Stimulated activated CD8-positive, alpha-beta memory T cell treated with anti-CD3 and anti-CD28 coated beads, Interleukin-4, amount 100 ng/mL, for 4 hours (primary cell): Measurements from ENCODE around the gene WNT7A.

Experiments used
- DNase-seq, 2 donors: peaks; one replicate each; pipeline ENCODE4 v3.0.0-alpha.2; 2020; ENCODE audit warnings: low read depth in 2 of 2, low spot score in 1 of 2

Gene WNT7A

DNA sequence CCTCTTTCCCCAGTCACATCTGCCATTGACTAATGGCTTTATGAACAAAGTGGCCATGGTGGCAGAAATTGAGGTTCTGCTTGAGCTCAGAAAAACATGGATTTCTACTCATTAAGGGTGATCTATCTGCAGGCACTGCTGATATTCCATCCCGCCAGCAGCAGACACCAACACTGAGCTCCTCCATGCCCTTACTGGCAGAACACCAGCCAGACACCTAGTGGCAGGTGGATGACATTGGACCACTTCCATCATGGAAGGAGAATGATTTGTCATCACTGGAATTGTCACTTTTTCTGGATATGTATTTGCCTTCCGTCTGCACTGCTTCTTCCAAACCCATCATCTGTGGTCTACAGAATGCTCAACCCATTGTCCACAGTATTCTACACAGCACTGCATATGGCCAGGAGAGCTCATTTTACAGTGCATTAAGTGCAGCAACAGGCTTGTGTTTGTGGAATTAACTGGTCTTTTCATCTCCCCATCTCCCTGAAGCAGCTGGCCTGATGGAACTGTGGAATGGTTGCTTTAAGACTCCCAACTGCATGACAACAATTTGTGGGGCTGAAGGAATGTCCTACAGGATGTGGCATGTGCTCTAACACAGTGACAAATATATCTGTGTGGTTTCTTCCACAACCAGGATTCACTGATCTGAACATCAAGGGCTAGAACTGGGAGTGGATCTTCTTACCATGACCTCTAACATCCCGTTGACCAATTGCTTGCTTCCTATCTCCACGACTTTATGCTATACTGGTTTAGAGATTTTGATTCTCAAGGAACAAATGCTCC, 103.4 kb downstream of the WNT7A start:
- no peak for DNase-seq

DNA sequence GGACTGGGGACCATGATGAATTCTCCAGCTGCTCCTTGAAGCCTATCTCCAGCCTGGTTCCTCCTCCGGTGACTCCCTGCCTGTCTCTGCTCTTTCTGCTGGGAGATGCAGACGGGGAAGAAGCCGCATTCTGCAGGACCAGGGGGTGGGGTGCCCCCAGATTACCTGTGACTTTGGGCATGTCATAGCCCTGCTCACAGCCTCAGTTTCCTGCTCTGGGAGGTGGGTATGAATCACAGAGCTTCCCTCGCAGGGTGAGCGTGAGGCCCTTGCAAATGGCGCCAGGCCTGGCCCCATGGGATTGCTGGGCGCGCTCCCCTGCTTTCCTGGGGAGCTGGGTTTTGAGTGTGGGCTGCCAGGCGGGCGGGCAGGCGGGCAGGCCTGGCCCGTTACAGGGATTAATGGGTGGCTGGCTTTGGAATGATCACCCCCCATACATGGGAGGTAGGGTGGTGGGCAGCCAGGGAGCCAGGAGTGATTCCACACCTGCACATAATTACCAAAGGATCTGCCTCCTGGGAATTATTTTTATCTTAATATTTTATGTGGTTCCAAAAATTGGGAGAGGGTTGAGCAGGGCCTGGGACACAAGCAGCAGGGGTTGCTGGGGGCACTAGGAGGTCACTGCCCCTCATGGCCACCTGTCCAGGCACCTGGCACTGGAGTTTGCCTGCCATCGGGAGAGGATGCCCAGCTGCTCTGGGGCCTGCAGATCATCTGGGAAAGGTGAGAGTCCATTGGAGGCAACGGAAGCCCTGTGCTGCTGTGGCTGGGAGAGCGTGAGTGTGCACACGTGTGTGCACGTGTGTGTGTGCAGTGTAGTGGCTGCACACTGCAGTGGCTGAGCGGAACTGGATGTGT, 106.8 kb downstream of the WNT7A start:
- DNase-seq = no peak

DNA sequence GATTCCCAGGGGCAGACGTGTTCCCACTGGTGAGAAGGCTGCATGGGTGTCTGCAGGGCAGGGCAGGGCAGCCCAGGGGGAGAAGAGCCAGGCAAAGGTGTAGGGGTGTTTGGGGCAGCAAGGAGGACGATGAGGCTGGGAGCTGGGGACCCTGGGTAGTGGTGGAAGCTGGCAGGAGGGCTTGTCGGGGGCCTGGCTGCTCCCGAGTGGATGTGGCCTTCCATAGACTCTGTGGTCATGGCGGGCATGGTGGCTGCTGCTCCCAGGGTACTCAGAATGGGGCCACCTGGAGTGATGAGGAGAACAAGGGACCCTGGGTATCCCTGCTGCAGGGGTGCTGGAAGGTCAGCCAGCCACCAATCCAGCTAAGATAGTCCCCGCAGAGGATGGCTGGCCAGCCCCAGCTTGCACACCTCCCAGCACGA, 107.5 kb downstream of the WNT7A start:
- no peak for DNase-seq

DNA sequence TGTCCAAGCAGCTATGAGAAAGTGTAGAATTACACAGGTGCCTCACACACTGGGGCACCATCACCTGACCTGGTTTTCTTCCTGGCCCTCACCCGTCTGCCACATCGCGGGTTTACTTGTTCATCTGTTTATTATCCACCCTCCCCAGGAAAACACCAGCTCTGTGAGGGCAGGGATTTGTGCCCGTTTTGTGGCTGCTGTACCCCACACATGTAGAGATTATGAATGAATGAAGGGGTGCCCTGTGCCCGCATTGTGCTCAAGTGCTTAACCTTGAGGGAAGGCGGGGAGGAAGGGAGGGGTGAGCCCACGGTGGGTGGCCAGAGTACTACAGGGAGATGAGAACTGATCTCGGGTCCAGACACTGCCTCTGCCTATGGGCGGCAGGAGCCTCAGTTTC, 108.4 kb downstream of the WNT7A start:
- DNase-seq = no peak

DNA sequence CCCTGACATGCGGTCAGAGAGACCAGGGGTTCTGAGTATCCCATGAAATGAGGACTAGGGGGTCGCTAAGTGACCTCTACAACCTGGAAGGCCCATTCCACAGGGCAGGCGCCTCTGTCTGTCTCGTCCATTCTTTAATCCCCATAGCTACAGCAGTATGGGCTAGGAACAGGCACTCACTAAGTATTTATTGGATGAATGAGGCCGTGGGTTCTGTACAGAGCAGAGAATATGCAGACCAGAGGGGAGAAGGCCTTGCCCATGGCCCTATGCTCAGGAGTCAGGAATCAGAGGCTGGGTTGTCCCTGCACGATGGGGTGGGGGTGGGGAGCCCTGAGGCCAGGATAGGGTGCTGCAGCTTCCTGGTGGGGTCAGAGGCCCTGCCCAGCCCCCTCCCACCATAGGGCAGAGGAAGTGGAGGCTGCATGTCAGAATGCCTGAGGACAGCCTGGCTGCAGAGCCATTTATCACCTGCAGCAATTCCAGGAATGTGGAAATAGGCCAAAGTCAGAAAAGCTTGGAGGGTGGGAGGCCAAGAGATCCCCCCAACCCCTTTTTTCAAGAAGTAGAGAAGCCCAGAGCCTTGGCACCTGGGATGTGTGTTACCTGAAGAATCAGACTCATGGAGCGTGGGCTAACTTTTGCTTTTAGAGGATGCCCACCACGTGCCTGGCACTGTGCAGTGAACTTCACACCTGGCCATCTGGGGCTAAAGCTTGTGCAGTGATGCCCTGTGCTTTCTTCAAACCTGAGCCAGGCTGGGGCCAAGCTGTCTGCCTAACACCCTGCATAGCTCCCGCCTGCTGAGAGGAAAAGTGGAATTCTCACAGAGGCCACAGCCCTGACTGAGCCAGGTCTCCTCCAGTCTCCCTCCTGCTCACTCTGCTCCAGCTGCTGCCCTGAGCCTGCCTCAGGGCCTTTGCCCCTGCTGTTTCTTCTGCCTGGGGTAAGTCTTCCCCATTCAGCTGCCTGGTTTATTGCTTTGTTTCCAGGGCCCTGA, 109.4 kb downstream of the WNT7A start:
- no peak for DNase-seq

DNA sequence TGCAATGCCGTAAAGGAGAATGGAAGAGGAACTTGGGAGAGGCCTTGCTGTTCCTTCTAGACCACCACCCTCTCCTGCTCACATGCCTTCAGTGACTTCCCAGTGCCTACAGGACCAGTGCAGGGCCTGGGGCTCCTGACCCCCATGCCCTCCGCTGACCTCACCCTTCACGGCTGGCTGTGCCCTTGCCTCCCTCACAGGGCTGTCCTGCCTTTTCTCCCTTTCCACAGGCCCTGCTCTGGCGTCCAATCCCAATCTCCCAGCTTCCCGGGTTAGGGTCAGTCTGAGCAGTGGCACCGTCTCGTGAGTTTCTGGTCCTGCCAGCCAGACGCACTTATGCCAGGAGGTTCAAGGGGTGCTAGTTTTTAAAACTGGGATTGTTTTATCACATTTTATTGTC, 110.4 kb downstream of the WNT7A start:
- no peak for DNase-seq

DNA sequence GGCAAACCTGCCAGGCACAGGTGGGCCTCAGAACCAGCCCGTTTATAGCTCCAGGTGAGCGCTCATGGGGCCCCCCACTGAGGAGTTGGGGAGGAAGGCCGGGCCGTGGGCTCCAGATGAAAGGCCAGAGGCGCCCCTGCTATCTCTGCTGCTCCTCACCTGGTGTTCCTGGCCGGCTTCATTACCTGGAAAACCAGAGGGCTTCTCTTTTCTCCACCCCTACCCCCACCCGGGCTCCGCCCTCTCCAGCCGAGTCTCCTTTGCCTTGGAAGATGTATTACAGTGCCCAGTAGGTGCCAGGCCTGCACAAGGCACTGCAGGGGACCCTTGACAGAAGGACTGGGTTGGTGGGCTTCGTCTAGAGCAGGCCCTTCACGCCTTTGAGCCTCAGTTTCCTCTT, 111.4 kb downstream of the WNT7A start:
- no peak for DNase-seq

DNA sequence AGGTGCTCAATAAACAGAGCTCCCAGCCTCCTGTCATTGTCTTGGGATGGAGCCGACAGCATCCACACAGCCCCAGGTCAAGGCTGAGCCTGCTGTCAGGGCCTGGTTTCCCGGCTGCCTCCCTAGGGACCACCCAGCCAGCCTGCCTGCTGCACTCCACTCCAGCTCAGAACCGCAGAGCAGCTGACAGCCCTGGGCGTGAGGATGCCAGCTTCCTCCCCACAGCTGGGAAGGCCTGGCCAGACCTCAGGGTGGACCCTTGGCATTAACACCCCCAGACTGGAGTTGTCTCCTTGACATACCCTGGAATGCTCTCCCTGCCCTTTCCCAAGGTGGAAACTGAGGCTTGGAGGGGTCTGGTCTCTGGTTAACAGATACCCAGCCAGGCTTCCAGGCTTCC, 112.0 kb downstream of the WNT7A start:
- no peak for DNase-seq

DNA sequence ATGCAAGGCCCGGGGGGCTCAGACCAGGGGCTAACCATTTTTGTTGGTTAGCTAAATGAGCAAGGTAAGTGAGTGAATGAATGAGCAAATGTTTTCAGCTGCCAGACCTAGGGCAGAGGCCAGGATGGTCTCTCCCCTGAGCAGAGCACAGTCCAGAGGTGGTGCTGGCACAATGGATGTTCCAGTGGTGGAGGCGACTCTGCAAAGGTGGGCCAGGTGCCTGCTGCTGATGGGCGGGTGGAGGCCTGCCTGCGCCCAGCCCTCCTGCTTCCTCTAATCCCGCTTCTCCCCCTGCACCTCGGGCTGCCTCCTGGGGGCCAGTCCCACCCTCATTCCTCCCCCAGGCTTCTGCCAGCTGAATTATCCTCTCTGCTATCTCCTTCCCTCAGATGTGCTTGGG, 112.8 kb downstream of the WNT7A start:
- DNase-seq = no peak
